CD4-positive, alpha-beta T cell treated with Interleukin-6 for 4 hours (primary cell): Measurements from ENCODE around the gene ETNPPL.

ENCODE experiments used
- DNase-seq: peaks from one replicate; pipeline ENCODE4 v3.0.0-alpha.2; 2020; ENCODE audit warnings: mixed read lengths

ETNPPL gene

GRCh38 chr4:108694423-108694822 is 68.4 kb downstream of the ETNPPL start:
- no peak for DNase-seq

- no peak for DNase-seq
Observed at GRCh38 chr4:108693819-108694218, 69.0 kb downstream of the ETNPPL start.

- DNase-seq, result no peak
Observed at GRCh38 chr4:108693211-108693610, 69.6 kb downstream of the ETNPPL start.
